Gastroesophageal sphincter (tissue), 3 donors: Measurements from ENCODE around the gene ZNRF3.

Experiments used
- EP300 ChIP-seq: sonication (generic); formaldehyde crosslinking; IDR thresholded peaks from one replicate; pipeline ENCODE4 v1.6.1; 2017; ENCODE audit warnings: antibody characterized with exemption, mild to moderate bottlenecking
- POLR2A ChIP-seq, 2 donors: fragments of 450-650 bp; IDR thresholded peaks; one replicate each; pipeline ENCODE4 v1.6.1; 2017; ENCODE audit warnings: antibody characterized with exemption in 2 of 2, mild to moderate bottlenecking in 2 of 2, moderate library complexity in 1 of 2
- POLR2AphosphoS5 ChIP-seq: sonication (generic); formaldehyde crosslinking; IDR thresholded peaks from one replicate; pipeline ENCODE4 v1.6.1; 2017; ENCODE audit warnings: antibody characterized with exemption
- TF ChIP-seq, protein P1 (sequence below), 4 experiments: fragments of 200-600 bp in 2 of 4; fragments of 450-650 bp in 2 of 4; sonication (generic) in 1 of 4; IDR thresholded peaks; one replicate each; pipeline ENCODE4 v1.5.1; 2017 to 2019; ENCODE audit warnings: antibody characterized with exemption in 4 of 4, mild to moderate bottlenecking in 2 of 4, moderate library complexity in 2 of 4

DNA sequence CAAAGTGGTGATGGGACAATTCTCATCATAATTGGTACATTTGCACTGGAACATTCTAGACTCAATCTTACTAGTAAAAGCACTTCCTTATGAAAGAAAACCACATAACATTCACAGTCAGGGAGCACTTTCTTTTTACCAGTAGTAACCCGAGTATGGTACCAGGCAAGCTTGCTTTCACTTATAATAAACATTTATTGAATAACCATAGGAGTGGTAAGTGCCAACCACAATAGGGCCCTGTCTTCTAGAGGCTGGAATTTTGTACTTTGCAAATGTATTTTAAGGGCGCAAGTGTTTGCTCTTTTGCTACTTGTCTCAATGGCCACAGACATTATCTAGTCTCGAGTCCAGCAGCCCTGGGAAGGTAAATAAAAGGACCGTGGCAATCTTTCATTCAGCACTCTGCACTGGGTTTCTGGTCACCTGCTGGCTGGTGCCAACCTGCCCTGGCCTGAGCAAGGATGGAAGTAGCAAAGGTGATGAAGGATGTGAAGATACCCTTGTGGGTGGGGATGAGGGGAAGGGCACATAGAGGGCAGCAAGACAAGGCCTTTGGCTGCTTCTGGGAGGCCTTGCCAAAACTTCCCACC lies 154.1 kb downstream of the ZNRF3 start:
- TF ChIP-seq, protein P1, sequence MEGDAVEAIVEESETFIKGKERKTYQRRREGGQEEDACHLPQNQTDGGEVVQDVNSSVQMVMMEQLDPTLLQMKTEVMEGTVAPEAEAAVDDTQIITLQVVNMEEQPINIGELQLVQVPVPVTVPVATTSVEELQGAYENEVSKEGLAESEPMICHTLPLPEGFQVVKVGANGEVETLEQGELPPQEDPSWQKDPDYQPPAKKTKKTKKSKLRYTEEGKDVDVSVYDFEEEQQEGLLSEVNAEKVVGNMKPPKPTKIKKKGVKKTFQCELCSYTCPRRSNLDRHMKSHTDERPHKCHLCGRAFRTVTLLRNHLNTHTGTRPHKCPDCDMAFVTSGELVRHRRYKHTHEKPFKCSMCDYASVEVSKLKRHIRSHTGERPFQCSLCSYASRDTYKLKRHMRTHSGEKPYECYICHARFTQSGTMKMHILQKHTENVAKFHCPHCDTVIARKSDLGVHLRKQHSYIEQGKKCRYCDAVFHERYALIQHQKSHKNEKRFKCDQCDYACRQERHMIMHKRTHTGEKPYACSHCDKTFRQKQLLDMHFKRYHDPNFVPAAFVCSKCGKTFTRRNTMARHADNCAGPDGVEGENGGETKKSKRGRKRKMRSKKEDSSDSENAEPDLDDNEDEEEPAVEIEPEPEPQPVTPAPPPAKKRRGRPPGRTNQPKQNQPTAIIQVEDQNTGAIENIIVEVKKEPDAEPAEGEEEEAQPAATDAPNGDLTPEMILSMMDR (IDR thresholded peaks at IDR 0.05): no peak
- TF ChIP-seq POLR2A (IDR thresholded peaks at IDR 0.05) (no peak), POLR2AphosphoS5 (no peak), EP300 (no peak)
